Omental fat pad (tissue), 4 donors: ENCODE measurements around the gene CCDC24. TPM values are rescaled to one million over a fixed set of nuclear protein-coding genes. Genes with fewer than 3 reads are reported as not detected.

ENCODE experiments used
- ATAC-seq: fragments of 150-250 bp; one replicate; pipeline ENCODE4 v1.9.1; 2016; ENCODE audit warnings: mild to moderate bottlenecking, moderate library complexity; ENCODE audit not compliant: low FRiP score
- DNase-seq: peaks from one replicate; pipeline ENCODE4 v3.0.0-alpha.2; 2019; ENCODE audit warnings: low spot score
- total RNA-seq, 4 donors: library from RNA; depleted of rRNA; stranded (reverse); fragments of >200 nt; gene quantifications; one replicate each; pipeline ENCODE4 v1.1.0, GENCODE V29; 2016
- TF ChIP-seq, protein P1 (sequence below), 3 donors: fragments of 450-650 bp; IDR thresholded peaks; one replicate each; pipeline ENCODE4 v1.5.1; 2016 to 2017; ENCODE audit warnings: antibody characterized with exemption in 3 of 3, mild to moderate bottlenecking in 3 of 3, moderate library complexity in 2 of 3

Gene CCDC24
- total RNA-seq, 4 donors from 2014 or later, result 2.3 to 3.6 (median 2.8) TPM

DNA sequence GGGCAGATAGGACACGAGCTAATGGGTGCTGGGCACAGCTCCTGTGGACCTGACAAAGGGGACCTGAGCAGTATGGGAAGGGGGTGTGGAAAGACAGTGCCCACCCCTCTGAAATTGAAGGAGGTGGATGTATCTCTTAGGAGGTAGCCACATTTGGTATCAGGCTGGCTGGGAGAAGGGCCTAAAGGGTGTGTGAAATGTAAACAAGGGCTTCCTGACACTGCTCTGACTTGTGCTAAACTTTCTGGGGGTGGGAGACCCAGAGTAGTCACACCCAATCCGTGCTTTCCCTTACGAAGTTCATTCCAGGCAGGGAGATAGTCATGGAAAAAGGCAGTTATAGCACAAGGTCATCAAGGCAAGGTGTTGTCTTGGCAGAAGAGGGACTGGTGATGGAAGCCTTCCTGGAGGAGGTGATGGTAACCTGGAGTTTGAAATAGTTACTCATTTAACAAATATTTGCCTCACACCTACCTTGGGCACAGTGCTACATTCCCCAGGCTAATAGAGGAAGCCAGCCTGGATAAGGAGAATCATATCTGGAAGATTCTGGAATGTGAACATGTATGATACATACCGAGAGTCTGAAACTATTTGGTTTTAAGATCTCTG is 5.3 kb upstream of the CCDC24 start:
- ATAC-seq, result no peak
- DNase-seq, result no peak
- TF ChIP-seq, protein P1, sequence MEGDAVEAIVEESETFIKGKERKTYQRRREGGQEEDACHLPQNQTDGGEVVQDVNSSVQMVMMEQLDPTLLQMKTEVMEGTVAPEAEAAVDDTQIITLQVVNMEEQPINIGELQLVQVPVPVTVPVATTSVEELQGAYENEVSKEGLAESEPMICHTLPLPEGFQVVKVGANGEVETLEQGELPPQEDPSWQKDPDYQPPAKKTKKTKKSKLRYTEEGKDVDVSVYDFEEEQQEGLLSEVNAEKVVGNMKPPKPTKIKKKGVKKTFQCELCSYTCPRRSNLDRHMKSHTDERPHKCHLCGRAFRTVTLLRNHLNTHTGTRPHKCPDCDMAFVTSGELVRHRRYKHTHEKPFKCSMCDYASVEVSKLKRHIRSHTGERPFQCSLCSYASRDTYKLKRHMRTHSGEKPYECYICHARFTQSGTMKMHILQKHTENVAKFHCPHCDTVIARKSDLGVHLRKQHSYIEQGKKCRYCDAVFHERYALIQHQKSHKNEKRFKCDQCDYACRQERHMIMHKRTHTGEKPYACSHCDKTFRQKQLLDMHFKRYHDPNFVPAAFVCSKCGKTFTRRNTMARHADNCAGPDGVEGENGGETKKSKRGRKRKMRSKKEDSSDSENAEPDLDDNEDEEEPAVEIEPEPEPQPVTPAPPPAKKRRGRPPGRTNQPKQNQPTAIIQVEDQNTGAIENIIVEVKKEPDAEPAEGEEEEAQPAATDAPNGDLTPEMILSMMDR (IDR thresholded peaks at IDR 0.05), result no peak

DNA sequence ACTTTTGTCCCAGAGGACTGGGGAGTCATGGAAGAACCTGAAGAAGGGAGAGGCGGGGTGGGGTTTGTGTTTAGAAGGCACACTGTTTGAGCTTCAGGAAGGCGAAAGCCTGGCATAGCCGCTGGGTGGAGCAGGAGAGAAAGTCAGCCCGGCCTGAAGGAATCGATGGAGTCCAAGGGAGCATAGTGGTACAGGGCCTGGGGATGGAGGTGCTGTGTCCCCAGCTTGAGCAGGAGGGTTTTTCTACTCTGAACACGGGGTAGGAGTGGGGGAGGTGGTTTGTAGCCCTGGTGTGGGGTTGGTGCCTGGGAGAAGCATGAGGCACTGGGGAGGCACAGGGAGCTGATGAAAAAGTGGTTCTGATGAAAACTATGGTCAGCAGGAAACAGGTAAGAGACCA is 4.7 kb upstream of the CCDC24 start:
- TF ChIP-seq, protein P1 (IDR thresholded peaks at IDR 0.05), result no peak
- DNase-seq, result no peak
- ATAC-seq, result no peak

DNA sequence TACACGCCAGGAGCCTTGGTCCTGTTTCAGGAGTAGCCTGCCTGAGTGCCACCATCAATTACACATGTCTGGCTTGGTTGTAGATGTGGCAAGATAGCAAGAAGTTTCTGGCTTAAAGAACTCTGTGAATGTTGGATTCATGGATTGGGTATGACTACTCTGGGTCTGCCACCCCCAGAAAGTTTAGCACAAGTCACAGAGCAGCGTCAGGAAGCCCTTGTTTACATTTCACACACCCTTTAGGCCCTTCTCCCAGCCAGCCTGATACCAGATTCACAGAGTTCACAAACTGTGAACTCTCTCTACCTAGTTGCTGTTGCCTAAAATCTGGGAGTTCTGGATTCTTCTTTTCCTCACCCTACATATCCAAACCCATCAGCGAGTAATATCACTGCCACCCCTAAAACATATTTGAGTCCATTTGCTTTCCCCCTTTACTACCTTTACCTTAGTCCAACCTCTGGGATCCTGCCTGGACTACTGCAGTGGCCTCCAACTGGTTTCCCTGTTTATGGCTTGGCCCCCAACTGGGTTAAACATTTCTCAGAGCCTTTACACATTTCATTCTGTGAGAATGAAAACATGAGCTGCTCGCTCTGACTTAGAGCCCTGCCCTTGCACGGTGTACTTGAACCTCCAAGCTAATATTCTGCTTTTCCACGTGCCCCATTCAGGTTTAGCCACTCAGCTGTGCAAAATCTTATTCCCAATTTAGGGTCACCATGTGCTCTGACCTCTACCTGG is 4.1 kb upstream of the CCDC24 start:
- DNase-seq (no peak), ATAC-seq (no peak)
- TF ChIP-seq, protein P1 (IDR thresholded peaks at IDR 0.05), result no peak

DNA sequence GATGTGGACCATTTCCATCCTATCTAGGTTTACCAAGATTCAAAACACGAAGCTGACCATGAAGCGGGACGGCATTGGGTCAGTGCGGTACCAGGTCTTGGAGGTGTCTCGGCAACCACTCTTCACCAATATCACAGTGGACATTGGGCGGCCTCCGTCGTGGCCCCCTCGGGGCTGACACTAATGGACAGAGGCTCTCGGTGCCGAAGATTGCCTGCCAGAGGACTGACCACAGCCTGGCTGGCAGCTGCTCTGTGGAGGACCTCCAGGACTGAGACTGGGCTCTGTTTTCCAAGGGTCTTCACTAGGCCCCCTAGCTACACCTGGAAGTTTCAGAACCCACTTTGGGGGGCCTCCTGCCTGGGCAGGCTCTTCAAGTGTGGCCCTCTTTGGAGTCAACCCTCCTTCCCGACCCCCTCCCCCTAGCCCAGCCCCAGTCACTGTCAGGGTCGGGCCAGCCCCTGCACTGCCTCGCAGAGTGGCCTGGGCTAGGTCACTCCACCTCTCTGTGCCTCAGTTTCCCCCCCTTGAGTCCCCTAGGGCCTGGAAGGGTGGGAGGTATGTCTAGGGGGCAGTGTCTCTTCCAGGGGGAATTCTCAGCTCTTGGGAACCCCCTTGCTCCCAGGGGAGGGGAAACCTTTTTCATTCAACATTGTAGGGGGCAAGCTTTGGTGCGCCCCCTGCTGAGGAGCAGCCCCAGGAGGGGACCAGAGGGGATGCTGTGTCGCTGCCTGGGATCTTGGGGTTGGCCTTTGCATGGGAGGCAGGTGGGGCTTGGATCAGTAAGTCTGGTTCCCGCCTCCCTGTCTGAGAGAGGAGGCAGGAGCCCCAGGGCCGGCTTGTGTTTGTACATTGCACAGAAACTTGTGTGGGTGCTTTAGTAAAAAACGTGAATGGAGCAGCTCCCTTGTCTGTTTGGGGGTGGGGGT is 864 bp upstream of the CCDC24 start:
- no peak for DNase-seq
- ATAC-seq, result no peak
- TF ChIP-seq, protein P1 (IDR thresholded peaks at IDR 0.05), result no peak

DNA sequence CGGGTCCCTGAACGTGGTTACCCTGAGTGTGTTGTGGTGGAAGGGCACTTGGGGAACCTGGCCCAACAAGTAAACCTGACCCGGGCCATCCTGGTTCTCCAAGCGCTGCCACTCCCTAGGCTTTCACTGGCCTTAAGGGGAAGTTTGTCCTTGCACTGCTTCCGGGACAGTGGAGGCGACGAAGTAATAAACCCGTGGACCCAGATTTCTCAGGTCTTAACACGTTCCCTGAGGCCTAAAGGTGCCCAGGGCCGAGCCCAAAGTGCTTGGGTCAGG is 261 bp upstream of the CCDC24 start:
- TF ChIP-seq, protein P1 (IDR thresholded peaks at IDR 0.05), result no peak
- DNase-seq (no peak), ATAC-seq (no peak)

DNA sequence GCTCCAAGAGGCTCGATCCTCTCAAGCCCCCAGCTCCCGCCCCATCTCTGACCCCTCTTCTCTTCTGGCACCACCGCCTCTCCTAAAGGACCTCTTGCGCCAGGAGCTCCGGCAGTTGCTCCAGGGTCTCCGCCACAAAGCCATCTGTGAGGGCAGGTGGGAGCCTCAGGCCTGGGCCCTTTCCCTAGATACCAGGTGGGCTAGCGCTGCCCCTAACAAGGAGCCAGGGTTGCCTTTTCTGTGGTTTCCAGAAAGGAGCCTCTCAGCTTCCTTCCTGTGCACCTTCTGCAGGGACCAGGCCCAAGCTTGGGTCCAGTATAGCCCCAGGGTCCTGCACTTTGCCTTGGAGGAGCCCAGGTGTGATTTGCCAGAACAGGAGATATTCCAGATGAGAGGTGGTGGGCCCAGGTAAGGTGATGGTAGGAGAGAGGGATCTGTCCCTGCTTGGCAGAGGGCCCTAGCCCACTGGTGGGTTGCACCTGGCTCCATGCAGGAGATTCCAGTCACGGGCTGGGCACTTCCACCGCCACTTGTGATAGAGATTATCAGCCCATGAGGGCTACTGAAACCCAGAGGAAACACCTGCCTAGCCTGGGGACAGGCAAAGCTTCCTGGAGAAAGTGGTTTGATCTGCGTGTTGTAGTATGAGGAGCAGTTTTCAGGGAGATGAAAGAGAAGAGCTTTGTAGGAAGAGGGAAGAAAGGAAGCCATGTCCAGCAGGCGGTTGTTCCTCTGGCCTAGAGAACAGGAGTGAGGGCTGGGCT is 1.0 kb downstream of the CCDC24 start:
- TF ChIP-seq, protein P1 (IDR thresholded peaks at IDR 0.05), result no peak
- no peak for DNase-seq
- ATAC-seq, result no peak
